ENCODE results near the gene PLSCR1.

- TF ChIP-seq CTCF (IDR thresholded peaks at IDR 0.05), result no peak
- no peak for TF ChIP-seq TCF7L2 (IDR thresholded peaks at IDR 0.05; ENCODE audit: low read depth, low read length)
- TF ChIP-seq POLR2AphosphoS5 (IDR thresholded peaks at IDR 0.05; ENCODE audit: low read depth, low read length), result no peak
- TF ChIP-seq REST (IDR thresholded peaks at IDR 0.05; ENCODE audit: insufficient read depth in 1 of 2, low read depth in 2 of 2, low read length in 1 of 2), result no peak
- no peak for TF ChIP-seq SIN3A (IDR thresholded peaks at IDR 0.05; ENCODE audit: borderline replicate concordance, insufficient read depth, low read depth, low read length)
These were observed 31.2 kb upstream of the PLSCR1 start for GRCh38 chr3:146575636-146576035.
